ENCODE results near the gene PKNOX2. TPM values are rescaled to one million over a fixed set of nuclear protein-coding genes. Genes with fewer than 3 reads are reported as not detected.

The PKNOX2 gene
- total RNA-seq, 1 experiment from 2014 or later = 3.7 TPM

DNA sequence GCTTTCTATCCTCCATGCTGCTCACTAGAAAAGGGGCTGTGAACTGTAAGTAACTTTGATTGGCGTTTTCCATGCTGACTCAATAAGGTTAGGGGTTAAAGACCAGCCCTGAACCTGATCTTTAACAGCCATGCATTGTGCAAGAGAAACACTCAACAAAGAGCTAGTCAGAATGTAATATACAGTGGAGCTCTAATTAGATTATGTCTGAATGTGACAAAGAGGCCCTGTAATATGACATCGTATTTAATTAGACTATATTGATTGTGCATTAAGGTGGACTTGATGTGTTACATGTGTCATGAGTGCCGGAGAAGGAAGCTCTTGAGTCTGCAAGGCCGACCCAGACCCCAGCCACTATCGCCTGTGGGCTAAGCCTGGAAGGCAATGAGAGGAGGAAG, 70.5 kb downstream of the PKNOX2 start:
- ChIA-PET POLR2A (interaction anchor here (1.3 kb wide), 1 partner anchor 69 kb away, joined by 3 read pairs; no protein-coding TSS in a partner anchor), CTCF (interaction anchor here (0.6 to 1.4 kb wide), 4 partner anchors 29 to 468 kb away, joined by 3 read pairs; no protein-coding TSS in a partner anchor)
- peaks cover 4% of the 10 kb centered on the region; the same call in 1 of the 2 replicates for H3K36me3 Mint-ChIP-seq
- no peak overlapping the region for H3K4me3 Mint-ChIP-seq
- peaks cover 27% of the 10 kb centered on the region for H3K4me1 Mint-ChIP-seq
- ATAC-seq (no peak), DNase-seq (ENCODE audit: low spot score) (no peak)
- H3K9me3 Mint-ChIP-seq = 0 out of 2 replicates have a peak, but pooled peaks cover 5% of the 10 kb centered on the region
- no peak overlapping the region for H3K27ac Mint-ChIP-seq
- no peak for TF ChIP-seq KAT7 (CRISPR knock-in tag; IDR thresholded peaks at IDR 0.05; ENCODE audit: borderline replicate concordance)
- TF ChIP-seq FOXJ3 (CRISPR knock-in tag; IDR thresholded peaks at IDR 0.05; ENCODE audit: borderline replicate concordance) = no peak
- TF ChIP-seq TCF7 (CRISPR knock-in tag; IDR thresholded peaks at IDR 0.05; ENCODE audit: low read depth) = no peak
- TF ChIP-seq SP1 (CRISPR knock-in tag; conservative IDR thresholded peaks at IDR 0.05) = no peak
- H3K27me3 Mint-ChIP-seq (ENCODE audit: low read depth) = no peaks in the 10 kb centered on the region; the same call in 1 of the 2 replicates

DNA sequence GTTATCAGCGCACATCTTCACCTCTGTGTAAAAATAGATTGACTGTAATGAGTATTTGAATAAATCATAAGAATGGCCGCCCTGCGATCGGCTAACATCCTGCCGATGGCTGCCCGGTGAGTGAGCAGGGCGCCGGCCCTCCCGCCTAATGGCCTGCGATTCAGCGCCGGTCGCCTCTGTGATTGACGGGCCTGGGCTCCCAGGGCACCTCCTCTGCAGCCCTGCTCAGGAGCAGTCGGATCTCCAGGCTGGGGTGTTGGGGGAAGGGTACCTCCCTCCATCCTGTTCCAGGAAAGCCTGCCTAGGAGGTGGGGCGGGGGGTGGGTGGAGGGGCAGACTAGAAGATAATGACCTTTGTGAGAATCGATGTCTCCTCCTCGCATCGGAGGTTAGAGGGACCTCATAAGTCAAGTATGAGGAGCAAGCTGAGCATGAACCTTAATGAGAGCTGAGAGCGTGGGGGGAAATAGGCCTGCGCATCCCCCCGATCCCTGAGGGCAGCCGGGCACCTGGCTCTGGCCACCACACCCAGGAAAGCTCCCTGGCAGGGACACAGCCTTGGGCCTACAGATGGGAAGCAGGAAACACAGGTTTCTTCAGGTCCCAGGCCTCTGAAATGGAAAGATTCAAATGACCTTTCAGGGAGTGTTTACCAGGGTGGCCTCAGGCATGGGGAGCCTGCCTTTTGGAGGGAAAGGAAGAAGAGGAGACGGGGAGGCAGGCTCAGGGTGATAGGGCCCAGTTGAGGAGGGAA, 71.7 kb downstream of the PKNOX2 start:
- no peak for DNase-seq (ENCODE audit: low spot score)
- Mint-ChIP-seq H3K4me1 (peaks cover 36% of the 10 kb centered on the region), H3K9me3 (0 out of 2 replicates have a peak, but pooled peaks cover 5% of the 10 kb centered on the region), H3K27me3 (ENCODE audit: low read depth) (no peaks in the 10 kb centered on the region; the same call in none of the 2 replicates), H3K4me3 (no peak overlapping the region), H3K27ac (no peak overlapping the region; the same call in 1 of the 2 replicates), H3K36me3 (peaks cover 4% of the 10 kb centered on the region; the same call in 1 of the 2 replicates)
- CTCF ChIA-PET = interaction anchor here (1.2 to 2.8 kb wide), 4 partner anchors 11 to 112 kb away, joined by 3 to 12 read pairs (median 3); no protein-coding TSS in a partner anchor
- peak; percentile 77 for ATAC-seq
- POLR2A ChIA-PET = interaction anchor here (1.3 kb wide), 1 partner anchor 71 kb away, joined by 3 read pairs; no protein-coding TSS in a partner anchor
- TF ChIP-seq ZNF121 (CRISPR knock-in tag; IDR thresholded peaks at IDR 0.05) = no peak

DNA sequence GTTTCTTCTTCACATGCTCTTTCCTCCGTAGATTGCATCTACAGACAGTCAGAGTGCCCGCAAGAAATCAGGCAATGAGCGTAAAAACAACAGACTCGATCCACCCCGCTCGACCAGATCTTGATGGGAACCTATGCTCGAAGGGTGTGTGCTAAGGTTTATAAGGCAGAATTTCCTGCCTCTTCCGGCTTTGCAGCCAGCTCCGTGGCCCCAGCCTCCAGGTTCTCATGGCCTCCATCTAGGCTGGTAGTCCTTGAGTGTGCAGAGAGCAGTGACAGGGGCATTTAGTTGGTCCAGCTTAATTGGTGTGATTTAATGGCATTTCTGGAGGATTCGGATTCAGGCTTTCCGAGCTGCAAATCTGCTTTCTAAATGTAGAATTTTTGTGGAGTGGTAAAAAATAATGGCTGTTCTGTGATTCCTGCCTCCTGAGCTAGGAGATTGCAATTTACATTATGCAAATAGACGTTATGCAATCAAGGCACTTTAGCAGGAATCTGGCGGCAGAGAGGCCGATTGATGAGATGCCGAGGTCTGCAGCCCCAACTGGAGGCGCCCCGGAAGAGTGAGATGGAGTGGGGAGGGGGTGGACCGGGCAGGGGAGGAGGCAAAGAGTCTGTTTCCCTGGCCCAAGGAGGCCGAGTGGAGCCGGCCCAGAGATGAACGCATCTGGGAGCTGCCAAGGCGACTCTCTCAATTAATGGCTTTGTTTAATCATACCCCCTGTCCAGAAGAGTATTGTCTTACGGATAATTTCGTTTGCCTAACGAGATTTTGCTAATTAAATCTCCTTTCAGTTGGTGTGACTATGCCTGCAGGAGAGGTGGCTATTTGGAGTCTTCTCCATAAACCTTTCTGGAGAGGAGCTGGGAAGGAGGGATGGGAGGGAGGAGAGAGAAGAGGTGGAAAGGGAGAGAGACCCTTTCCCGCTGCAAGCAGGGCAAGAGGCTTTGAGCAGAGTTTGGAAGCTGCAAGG, 75.3 kb downstream of the PKNOX2 start:
- ATAC-seq (peak; percentile 71), DNase-seq (ENCODE audit: low spot score) (peak; percentile 57)
- Mint-ChIP-seq H3K4me1 (peaks cover 43% of the 10 kb centered on the region), H3K4me3 (peak overlapping the region; percentile 28), H3K27ac (0 out of 2 replicates have a peak overlapping the region, but pooled peaks have one; percentile 5), H3K27me3 (ENCODE audit: low read depth) (no peaks in the 10 kb centered on the region; the same call in 1 of the 2 replicates), H3K36me3 (peaks cover 4% of the 10 kb centered on the region; the same call in 1 of the 2 replicates), H3K9me3 (0 out of 2 replicates have a peak, but pooled peaks cover 5% of the 10 kb centered on the region)
- ChIA-PET CTCF (interaction anchor here (0.9 to 2.1 kb wide), 9 partner anchors 15 to 183 kb away, joined by 3 to 11 read pairs (median 5); partner anchors contain the start of gene PKNOX2), POLR2A (interaction anchor here (1.1 kb wide), 1 partner anchor 11 kb away, joined by 3 read pairs; no protein-coding TSS in a partner anchor)
- TF ChIP-seq, protein P1, sequence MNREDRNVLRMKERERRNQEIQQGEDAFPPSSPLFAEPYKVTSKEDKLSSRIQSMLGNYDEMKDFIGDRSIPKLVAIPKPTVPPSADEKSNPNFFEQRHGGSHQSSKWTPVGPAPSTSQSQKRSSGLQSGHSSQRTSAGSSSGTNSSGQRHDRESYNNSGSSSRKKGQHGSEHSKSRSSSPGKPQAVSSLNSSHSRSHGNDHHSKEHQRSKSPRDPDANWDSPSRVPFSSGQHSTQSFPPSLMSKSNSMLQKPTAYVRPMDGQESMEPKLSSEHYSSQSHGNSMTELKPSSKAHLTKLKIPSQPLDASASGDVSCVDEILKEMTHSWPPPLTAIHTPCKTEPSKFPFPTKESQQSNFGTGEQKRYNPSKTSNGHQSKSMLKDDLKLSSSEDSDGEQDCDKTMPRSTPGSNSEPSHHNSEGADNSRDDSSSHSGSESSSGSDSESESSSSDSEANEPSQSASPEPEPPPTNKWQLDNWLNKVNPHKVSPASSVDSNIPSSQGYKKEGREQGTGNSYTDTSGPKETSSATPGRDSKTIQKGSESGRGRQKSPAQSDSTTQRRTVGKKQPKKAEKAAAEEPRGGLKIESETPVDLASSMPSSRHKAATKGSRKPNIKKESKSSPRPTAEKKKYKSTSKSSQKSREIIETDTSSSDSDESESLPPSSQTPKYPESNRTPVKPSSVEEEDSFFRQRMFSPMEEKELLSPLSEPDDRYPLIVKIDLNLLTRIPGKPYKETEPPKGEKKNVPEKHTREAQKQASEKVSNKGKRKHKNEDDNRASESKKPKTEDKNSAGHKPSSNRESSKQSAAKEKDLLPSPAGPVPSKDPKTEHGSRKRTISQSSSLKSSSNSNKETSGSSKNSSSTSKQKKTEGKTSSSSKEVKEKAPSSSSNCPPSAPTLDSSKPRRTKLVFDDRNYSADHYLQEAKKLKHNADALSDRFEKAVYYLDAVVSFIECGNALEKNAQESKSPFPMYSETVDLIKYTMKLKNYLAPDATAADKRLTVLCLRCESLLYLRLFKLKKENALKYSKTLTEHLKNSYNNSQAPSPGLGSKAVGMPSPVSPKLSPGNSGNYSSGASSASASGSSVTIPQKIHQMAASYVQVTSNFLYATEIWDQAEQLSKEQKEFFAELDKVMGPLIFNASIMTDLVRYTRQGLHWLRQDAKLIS (CRISPR knock-in tag; IDR thresholded peaks at IDR 0.05; ENCODE audit: borderline replicate concordance) = no peak
- TF ChIP-seq, protein P2, sequence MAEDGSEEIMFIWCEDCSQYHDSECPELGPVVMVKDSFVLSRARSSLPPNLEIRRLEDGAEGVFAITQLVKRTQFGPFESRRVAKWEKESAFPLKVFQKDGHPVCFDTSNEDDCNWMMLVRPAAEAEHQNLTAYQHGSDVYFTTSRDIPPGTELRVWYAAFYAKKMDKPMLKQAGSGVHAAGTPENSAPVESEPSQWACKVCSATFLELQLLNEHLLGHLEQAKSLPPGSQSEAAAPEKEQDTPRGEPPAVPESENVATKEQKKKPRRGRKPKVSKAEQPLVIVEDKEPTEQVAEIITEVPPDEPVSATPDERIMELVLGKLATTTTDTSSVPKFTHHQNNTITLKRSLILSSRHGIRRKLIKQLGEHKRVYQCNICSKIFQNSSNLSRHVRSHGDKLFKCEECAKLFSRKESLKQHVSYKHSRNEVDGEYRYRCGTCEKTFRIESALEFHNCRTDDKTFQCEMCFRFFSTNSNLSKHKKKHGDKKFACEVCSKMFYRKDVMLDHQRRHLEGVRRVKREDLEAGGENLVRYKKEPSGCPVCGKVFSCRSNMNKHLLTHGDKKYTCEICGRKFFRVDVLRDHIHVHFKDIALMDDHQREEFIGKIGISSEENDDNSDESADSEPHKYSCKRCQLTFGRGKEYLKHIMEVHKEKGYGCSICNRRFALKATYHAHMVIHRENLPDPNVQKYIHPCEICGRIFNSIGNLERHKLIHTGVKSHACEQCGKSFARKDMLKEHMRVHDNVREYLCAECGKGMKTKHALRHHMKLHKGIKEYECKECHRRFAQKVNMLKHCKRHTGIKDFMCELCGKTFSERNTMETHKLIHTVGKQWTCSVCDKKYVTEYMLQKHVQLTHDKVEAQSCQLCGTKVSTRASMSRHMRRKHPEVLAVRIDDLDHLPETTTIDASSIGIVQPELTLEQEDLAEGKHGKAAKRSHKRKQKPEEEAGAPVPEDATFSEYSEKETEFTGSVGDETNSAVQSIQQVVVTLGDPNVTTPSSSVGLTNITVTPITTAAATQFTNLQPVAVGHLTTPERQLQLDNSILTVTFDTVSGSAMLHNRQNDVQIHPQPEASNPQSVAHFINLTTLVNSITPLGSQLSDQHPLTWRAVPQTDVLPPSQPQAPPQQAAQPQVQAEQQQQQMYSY (CRISPR knock-in tag; IDR thresholded peaks at IDR 0.05) = peak; percentile 31; the same call in 1 of the 2 replicates

Measured in WTC11 (cell line).